PFSK-1 (cell line): ENCODE results near the gene KRTAP9-6. TPM values are rescaled to one million over a fixed set of nuclear protein-coding genes. Genes with fewer than 3 reads are reported as not detected.
"Not testable (repeated sequence)": the region's sequence is repeated elsewhere in the genome, so short reads cannot be mapped to it uniquely, and the experiment has no call there.

Source experiments
- FOXP2 ChIP-seq: optimal IDR thresholded peaks from 2 replicates; pipeline ENCODE3; 2011; ENCODE audit warnings: borderline replicate concordance, control low read depth, inconsistent platforms; ENCODE audit not compliant: insufficient read depth; ENCODE audit errors: extremely low read length, extremely low read depth
- POLR2AphosphoS5 ChIP-seq: IDR thresholded peaks from 2 replicates; pipeline ENCODE4 v1.6.1; 2012; ENCODE audit warnings: low read depth, mild to moderate bottlenecking, control low read depth, low read length, moderate library complexity
- REST ChIP-seq, 2 experiments: IDR thresholded peaks; 2 replicates each; pipeline versions ENCODE4 v1.6.1 to v1.8.0; 2011 to 2012; ENCODE audit warnings: low read depth in 2 of 2, low read length in 2 of 2, control low read depth in 1 of 2, inconsistent platforms in 1 of 2, mild to moderate bottlenecking in 1 of 2, moderate library complexity in 1 of 2; ENCODE audit not compliant: insufficient read depth in 1 of 2
- SIN3A ChIP-seq: IDR thresholded peaks from 2 replicates; pipeline ENCODE4 v1.6.1; 2012; ENCODE audit warnings: mild to moderate bottlenecking, low read length, moderate library complexity, borderline replicate concordance; ENCODE audit not compliant: insufficient read depth
- TAF1 ChIP-seq: IDR thresholded peaks from 2 replicates; pipeline ENCODE4 v1.6.1; 2012; ENCODE audit warnings: low read length, control low read depth, borderline replicate concordance; ENCODE audit not compliant: insufficient read depth
- polyA plus RNA-seq: library from polyadenylated mRNA; unstranded; fragments of >200 nt; gene quantifications from one replicate; pipeline ENCODE4 v1.2.1, GENCODE V29; 2012; ENCODE audit warnings: low read depth, missing spikeins; ENCODE audit not compliant: insufficient read length

Gene KRTAP9-6
- polyA plus RNA-seq: not detected

GRCh38 chr17:41265078-41265477 is at the start of gene KRTAP9-6:
TSS of gene KRTAP9-6 (plus strand) at chr17:41265378. CDS start at chr17:41265378, 0 bp downstream.
- TF ChIP-seq REST (IDR thresholded peaks at IDR 0.05; ENCODE audit: insufficient read depth in 1 of 2, low read depth in 2 of 2, low read length in 2 of 2) (no peak), POLR2AphosphoS5 (no peak), SIN3A (no peak)

GRCh38 chr17:41215681-41216080 is 49.5 kb upstream of the KRTAP9-6 start:
- TF ChIP-seq FOXP2: no peak
- no peak for TF ChIP-seq TAF1
- TF ChIP-seq REST (IDR thresholded peaks at IDR 0.05; ENCODE audit: insufficient read depth in 1 of 2, low read depth in 2 of 2, low read length in 2 of 2): no peak
- no peak for TF ChIP-seq POLR2AphosphoS5
- TF ChIP-seq SIN3A: no peak

- TF ChIP-seq POLR2AphosphoS5 (no peak), SIN3A (no peak), TAF1 (no peak), REST (IDR thresholded peaks at IDR 0.05; ENCODE audit: insufficient read depth in 1 of 2, low read depth in 2 of 2, low read length in 2 of 2) (no peak), FOXP2 (no peak)
Measured at GRCh38 chr17:41223821-41224220, 41.4 kb upstream of the KRTAP9-6 start.

- TF ChIP-seq TAF1 (no peak), FOXP2 (no peak), POLR2AphosphoS5 (no peak), SIN3A (no peak), REST (IDR thresholded peaks at IDR 0.05; ENCODE audit: insufficient read depth in 1 of 2, low read depth in 2 of 2, low read length in 2 of 2) (no peak)
Measured at GRCh38 chr17:41226051-41226450, 39.1 kb upstream of the KRTAP9-6 start.

- TF ChIP-seq POLR2AphosphoS5, SIN3A, FOXP2: not testable (repeated sequence)
Measured at GRCh38 chr17:41226598-41227095, 38.5 kb upstream of the KRTAP9-6 start, which contains the start of gene KRTAP9-2. TSS of gene KRTAP9-2 (plus strand) at chr17:41226648. CDS start at chr17:41226655, 7 bp downstream.
